ENCODE results near the gene KCNJ15. TPM values are rescaled to one million over a fixed set of nuclear protein-coding genes. Genes with fewer than 3 reads are reported as not detected.

Gene KCNJ15
- total RNA-seq, 3 donors from 2014 or later: 0.44 to 0.77 TPM; not detected in 1

- DNase-seq: no peak
- Histone ChIP-seq H3K4me3 (no peak overlapping the region), H3K4me1 (ENCODE audit: low read depth) (no peaks in the 10 kb centered on the region), H3K9me3 (peaks cover 30% of the 10 kb centered on the region), H3K36me3 (ENCODE audit: low read depth) (no peaks in the 10 kb centered on the region)
- ATAC-seq: no peak
- no peak for TF ChIP-seq CTCF (IDR thresholded peaks at IDR 0.05)
- intact Hi-C loops (cut with DNase I, micrococcal nuclease): no loop called here
Observed at GRCh38 chr21:38220270-38220737, 36.5 kb upstream of the KCNJ15 start.

DNA sequence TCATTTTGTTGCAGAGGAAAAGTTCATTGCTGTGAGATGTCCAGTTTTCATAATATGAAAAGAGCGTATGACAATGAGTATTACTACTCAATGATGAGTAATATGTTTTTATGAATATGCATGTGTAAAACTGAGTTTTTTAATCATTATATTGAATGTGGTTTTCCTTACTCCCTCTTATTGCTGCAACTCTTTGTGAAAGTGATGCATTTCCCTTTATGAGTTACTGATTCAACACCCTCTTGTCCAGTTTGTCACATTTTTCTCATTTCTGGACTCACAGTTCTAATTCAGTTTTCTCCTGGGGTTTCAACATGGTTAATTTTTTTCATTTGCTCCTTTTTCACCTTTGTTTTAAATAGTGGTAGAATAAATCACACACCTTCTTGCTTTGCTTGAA, 35.2 kb upstream of the KCNJ15 start:
- H3K4me3 ChIP-seq: no peak overlapping the region
- DNase-seq (no peak), ATAC-seq (no peak)
- H3K9me3 ChIP-seq: peaks cover 42% of the 10 kb centered on the region
- no peak for TF ChIP-seq CTCF (IDR thresholded peaks at IDR 0.05)
- no peaks in the 10 kb centered on the region for H3K4me1 ChIP-seq (ENCODE audit: low read depth)
- intact Hi-C loops (cut with DNase I, micrococcal nuclease): no loop called here
- H3K36me3 ChIP-seq (ENCODE audit: low read depth): no peaks in the 10 kb centered on the region

- ATAC-seq (no peak), DNase-seq (peak in 1 of 3 donors; percentile 25)
- Histone ChIP-seq H3K4me1 (ENCODE audit: low read depth) (no peaks in the 10 kb centered on the region), H3K4me3 (no peak overlapping the region), H3K36me3 (ENCODE audit: low read depth) (no peaks in the 10 kb centered on the region), H3K9me3 (peaks cover 48% of the 10 kb centered on the region)
- intact Hi-C loops (cut with DNase I, micrococcal nuclease): no loop called here
- no peak for TF ChIP-seq CTCF (IDR thresholded peaks at IDR 0.05)
Observed at GRCh38 chr21:38223893-38224540, 32.8 kb upstream of the KCNJ15 start.

DNA sequence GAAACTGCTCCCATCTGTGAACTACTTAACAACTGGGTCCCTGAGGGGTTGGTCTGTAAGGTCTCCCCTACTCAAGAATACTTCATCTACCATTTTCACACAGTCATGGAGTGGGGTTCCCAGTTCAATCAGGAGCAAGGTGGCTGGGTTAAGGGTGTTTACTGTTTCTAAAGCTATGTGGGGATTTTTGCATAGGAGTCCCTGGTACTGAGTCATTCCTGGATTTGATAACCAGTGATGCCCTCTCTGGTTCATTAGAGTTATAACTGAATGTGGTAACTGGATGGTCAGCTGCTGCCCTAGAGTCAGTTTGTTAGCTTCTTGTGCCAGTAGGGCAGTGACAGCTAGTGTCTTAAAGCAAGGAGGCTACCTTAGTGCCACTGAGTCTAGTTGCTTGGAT, 29.4 kb upstream of the KCNJ15 start:
- intact Hi-C loops (cut with DNase I, micrococcal nuclease): no loop called here
- ATAC-seq (no peak), DNase-seq (no peak)
- no peak for TF ChIP-seq CTCF (IDR thresholded peaks at IDR 0.05)
- H3K4me3 ChIP-seq: no peak overlapping the region
- no peaks in the 10 kb centered on the region for H3K36me3 ChIP-seq (ENCODE audit: low read depth)
- H3K4me1 ChIP-seq (ENCODE audit: low read depth): no peaks in the 10 kb centered on the region
- peaks cover 67% of the 10 kb centered on the region for H3K9me3 ChIP-seq

GRCh38 chr21:38228115-38228514, 28.7 kb upstream of the KCNJ15 start:
- intact Hi-C loops (cut with DNase I, micrococcal nuclease): no loop called here
- H3K4me3 ChIP-seq: no peak overlapping the region
- no peaks in the 10 kb centered on the region for H3K36me3 ChIP-seq (ENCODE audit: low read depth)
- no peak for TF ChIP-seq CTCF (IDR thresholded peaks at IDR 0.05)
- ATAC-seq: peak; percentile 43
- peak in 1 of 3 donors; percentile 33 for DNase-seq
- no peaks in the 10 kb centered on the region for H3K4me1 ChIP-seq (ENCODE audit: low read depth)
- peaks cover 60% of the 10 kb centered on the region for H3K9me3 ChIP-seq
